Measurements from ENCODE around the gene TMEM61. TPM values are rescaled to one million over a fixed set of nuclear protein-coding genes. Genes with fewer than 3 reads are reported as not detected.

The TMEM61 gene
- total RNA-seq, 2 donors from 2014 or later = not detected

DNA sequence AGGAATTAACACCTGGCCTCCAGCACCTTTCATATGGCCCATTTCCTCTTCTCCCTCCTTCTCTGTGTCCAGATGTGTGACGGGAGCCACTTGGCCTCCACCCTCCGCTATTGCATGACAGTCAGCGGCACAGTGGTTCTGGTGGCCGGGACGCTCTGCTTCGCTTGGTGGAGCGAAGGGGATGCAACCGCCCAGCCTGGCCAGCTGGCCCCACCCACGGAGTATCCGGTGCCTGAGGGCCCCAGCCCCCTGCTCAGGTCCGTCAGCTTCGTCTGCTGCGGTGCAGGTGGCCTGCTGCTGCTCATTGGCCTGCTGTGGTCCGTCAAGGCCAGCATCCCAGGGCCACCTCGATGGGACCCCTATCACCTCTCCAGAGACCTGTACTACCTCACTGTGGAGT, 5.6 kb downstream of the TMEM61 start:
- Mint-ChIP-seq H3K9me3 (no peaks in the 10 kb centered on the region), H3K36me3 (ENCODE audit: low read depth) (no peaks in the 10 kb centered on the region), H3K4me3 (no peak overlapping the region), H3K27me3 (peaks cover 12% of the 10 kb centered on the region), H3K4me1 (no peaks in the 10 kb centered on the region), H3K27ac (no peak overlapping the region)
- ATAC-seq (replicated peaks) = no peak

DNA sequence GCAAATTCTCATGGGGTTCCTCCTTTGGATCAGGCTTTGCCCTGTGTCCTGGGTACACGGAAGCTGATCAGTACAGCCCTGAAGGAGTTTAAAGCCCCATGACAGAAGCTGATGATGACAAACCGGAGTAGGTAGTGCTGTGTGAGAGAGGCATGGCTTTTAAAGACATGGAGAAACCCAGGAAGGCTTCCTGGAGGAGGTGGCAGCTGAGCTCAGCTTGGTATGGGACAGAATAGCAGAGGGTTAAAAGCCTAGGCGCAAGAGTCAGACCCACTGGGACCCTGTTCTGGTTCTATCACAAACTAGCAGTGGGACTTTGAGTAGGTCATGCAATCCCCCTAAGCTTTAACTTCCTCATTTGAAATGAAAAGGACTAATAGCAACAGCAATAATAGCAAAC, 6.1 kb downstream of the TMEM61 start:
- H3K27ac Mint-ChIP-seq = no peak overlapping the region
- H3K9me3 Mint-ChIP-seq = no peaks in the 10 kb centered on the region
- ATAC-seq (replicated peaks) = no peak
- H3K27me3 Mint-ChIP-seq = peaks cover 7% of the 10 kb centered on the region
- no peaks in the 10 kb centered on the region for H3K4me1 Mint-ChIP-seq
- H3K36me3 Mint-ChIP-seq (ENCODE audit: low read depth) = no peaks in the 10 kb centered on the region
- H3K4me3 Mint-ChIP-seq = no peak overlapping the region

DNA sequence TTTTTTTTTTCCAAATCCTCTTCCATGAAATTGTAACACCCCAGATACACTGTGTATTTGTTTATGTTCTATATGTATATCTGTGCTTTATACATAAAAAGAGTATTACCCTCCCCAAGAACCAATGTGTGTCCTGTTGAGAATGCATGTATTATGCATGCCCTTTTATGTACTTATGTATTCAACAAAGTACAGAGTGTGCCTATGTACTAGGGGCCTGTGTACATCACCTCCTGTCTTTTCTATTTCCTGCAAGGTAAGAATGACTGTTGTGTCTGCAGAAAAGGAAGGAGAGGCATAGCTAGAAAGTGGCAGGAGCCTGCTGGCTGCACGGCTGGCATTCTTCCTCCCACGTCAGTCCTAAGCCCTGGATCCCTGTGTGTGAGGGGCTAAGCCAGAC, 7.0 kb downstream of the TMEM61 start:
- peaks cover under 1% of the 10 kb centered on the region for H3K27me3 Mint-ChIP-seq
- H3K9me3 Mint-ChIP-seq = no peaks in the 10 kb centered on the region

GRCh38 chr1:54987919-54988705, 7.7 kb downstream of the TMEM61 start:
- H3K4me1 Mint-ChIP-seq = no peaks in the 10 kb centered on the region
- no peaks in the 10 kb centered on the region for H3K9me3 Mint-ChIP-seq
- no peak for ATAC-seq (replicated peaks)
- H3K27me3 Mint-ChIP-seq = no peaks in the 10 kb centered on the region
- no peaks in the 10 kb centered on the region for H3K36me3 Mint-ChIP-seq (ENCODE audit: low read depth)
- H3K4me3 Mint-ChIP-seq = no peak overlapping the region
- no peak overlapping the region for H3K27ac Mint-ChIP-seq

More for the DNA sequence above, 7.0 kb downstream of the TMEM61 start:
- no peak overlapping the region for H3K27ac Mint-ChIP-seq
- no peak overlapping the region for H3K4me3 Mint-ChIP-seq
- H3K4me1 Mint-ChIP-seq = no peaks in the 10 kb centered on the region
- H3K36me3 Mint-ChIP-seq (ENCODE audit: low read depth) = no peaks in the 10 kb centered on the region
- ATAC-seq (replicated peaks) = no peak

GRCh38 chr1:54988975-54989374, 8.5 kb downstream of the TMEM61 start:
- Mint-ChIP-seq H3K9me3 (no peaks in the 10 kb centered on the region), H3K4me1 (no peaks in the 10 kb centered on the region), H3K4me3 (no peak overlapping the region), H3K27ac (peak overlapping the region; percentile 21), H3K27me3 (no peaks in the 10 kb centered on the region), H3K36me3 (ENCODE audit: low read depth) (no peaks in the 10 kb centered on the region)
- ATAC-seq (replicated peaks) = no peak

GRCh38 chr1:54989473-54989872, 9.0 kb downstream of the TMEM61 start:
- Mint-ChIP-seq H3K27ac (no peak overlapping the region), H3K4me3 (no peak overlapping the region), H3K36me3 (ENCODE audit: low read depth) (no peaks in the 10 kb centered on the region), H3K27me3 (no peaks in the 10 kb centered on the region), H3K4me1 (no peaks in the 10 kb centered on the region), H3K9me3 (no peaks in the 10 kb centered on the region)
- ATAC-seq (replicated peaks) = no peak

- H3K27me3 Mint-ChIP-seq = peaks cover 4% of the 10 kb centered on the region
- H3K9me3 Mint-ChIP-seq = no peaks in the 10 kb centered on the region
- peaks cover 4% of the 10 kb centered on the region for H3K4me1 Mint-ChIP-seq
- no peak overlapping the region for H3K27ac Mint-ChIP-seq
- ATAC-seq (replicated peaks) = no peak
- no peak overlapping the region for H3K4me3 Mint-ChIP-seq
- H3K36me3 Mint-ChIP-seq (ENCODE audit: low read depth) = no peaks in the 10 kb centered on the region
These were observed 9.8 kb downstream of the TMEM61 start for GRCh38 chr1:54989968-54990810.

DNA sequence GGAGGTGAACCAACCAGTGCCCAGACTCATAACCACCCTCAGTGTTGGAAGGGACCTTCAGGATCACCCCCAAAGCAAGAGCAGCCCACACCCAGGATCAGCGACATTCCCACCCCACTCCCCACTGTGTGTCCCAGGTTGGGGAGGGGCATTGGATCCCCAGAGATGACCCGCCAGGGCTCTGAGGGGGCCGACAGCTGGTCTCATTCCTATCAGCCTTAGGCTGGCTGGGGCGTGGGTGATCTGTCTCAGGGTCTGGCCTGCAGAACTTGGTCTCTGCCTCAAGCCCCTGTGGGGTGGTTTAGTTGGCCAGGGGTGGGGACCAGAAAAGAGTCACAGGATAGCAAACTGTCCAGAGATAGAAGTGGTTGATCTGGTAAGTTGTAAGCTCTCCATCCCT, 10.5 kb downstream of the TMEM61 start:
- Mint-ChIP-seq H3K36me3 (ENCODE audit: low read depth) (no peaks in the 10 kb centered on the region), H3K4me3 (no peak overlapping the region), H3K4me1 (peaks cover 11% of the 10 kb centered on the region), H3K27me3 (peaks cover 5% of the 10 kb centered on the region), H3K9me3 (no peaks in the 10 kb centered on the region), H3K27ac (no peak overlapping the region)
- ATAC-seq (replicated peaks) = no peak

DNA sequence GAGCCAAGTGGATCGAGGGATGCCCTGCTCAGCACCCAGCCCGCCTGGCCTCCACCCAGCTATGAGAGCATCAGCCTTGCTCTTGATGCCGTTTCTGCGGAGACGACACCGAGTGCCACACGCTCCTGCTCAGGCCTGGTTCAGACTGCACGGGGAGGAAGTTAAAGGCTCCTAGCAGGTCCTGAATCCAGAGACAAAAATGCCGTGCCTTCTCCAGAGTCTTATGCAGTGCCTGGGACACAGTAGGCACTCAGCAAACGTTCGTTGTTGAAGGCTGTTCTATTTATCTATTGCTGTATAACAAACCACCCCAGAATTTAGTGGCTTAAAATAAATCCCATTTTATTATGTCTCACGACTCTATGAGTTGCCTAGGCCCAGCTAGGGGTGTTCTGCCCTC, 11.5 kb downstream of the TMEM61 start:
- no peak for ATAC-seq (replicated peaks)
- Mint-ChIP-seq H3K27ac (no peak overlapping the region), H3K36me3 (ENCODE audit: low read depth) (no peaks in the 10 kb centered on the region), H3K4me3 (no peak overlapping the region), H3K9me3 (no peaks in the 10 kb centered on the region), H3K4me1 (peaks cover 18% of the 10 kb centered on the region), H3K27me3 (peaks cover 11% of the 10 kb centered on the region)

- Mint-ChIP-seq H3K9me3 (no peaks in the 10 kb centered on the region), H3K4me3 (no peak overlapping the region), H3K4me1 (peaks cover 18% of the 10 kb centered on the region), H3K36me3 (ENCODE audit: low read depth) (no peaks in the 10 kb centered on the region), H3K27ac (no peak overlapping the region), H3K27me3 (peaks cover 11% of the 10 kb centered on the region)
- ATAC-seq (replicated peaks) = no peak
These were observed 12.7 kb downstream of the TMEM61 start for GRCh38 chr1:54993140-54993539.

DNA sequence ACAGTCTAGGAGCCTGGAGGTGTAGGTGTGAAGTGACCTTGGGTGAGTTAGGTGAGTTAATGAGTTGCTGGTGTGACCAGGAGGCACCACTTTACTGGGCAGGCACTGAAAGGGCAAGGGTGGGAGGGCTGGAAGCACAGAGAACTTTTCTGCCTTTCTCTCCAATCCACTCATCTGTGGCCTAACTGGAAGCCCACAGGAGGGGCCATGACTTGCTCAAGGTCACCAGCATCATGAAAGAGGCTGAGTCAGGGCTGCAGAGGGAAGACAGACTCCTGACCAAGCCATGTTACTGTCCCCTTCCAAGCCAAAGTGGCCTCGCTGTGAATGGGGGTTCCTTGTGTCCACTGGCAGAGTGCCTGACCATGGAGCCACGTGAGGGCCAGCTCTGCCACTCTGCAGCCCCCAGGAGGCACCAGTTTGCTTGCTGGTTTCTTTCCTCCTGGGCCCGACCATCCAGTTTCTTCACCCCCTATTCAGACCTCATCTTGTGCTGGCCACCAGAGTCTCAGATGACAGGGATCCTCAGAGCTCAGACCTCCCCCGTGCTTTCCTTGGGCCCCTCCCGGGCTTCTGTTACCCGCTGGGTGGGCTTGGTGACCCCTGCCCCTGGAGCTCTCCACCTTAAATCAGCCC, 14.0 kb downstream of the TMEM61 start:
- no peak for ATAC-seq (replicated peaks)
- no peak overlapping the region for H3K4me3 Mint-ChIP-seq
- H3K27ac Mint-ChIP-seq = peak overlapping the region; percentile 36

GRCh38 chr1:54995013-54995760, 14.8 kb downstream of the TMEM61 start:
- Mint-ChIP-seq H3K4me1 (peaks cover 18% of the 10 kb centered on the region), H3K4me3 (peak overlapping the region; percentile 75), H3K27ac (peak overlapping the region; percentile 36), H3K27me3 (peaks cover 11% of the 10 kb centered on the region), H3K9me3 (no peaks in the 10 kb centered on the region), H3K36me3 (ENCODE audit: low read depth) (no peaks in the 10 kb centered on the region)
- no peak for ATAC-seq (replicated peaks)

More for the DNA sequence above, 14.0 kb downstream of the TMEM61 start:
- peaks cover 11% of the 10 kb centered on the region for H3K27me3 Mint-ChIP-seq
- no peaks in the 10 kb centered on the region for H3K9me3 Mint-ChIP-seq
- no peaks in the 10 kb centered on the region for H3K36me3 Mint-ChIP-seq (ENCODE audit: low read depth)
- H3K4me1 Mint-ChIP-seq = peaks cover 18% of the 10 kb centered on the region

DNA sequence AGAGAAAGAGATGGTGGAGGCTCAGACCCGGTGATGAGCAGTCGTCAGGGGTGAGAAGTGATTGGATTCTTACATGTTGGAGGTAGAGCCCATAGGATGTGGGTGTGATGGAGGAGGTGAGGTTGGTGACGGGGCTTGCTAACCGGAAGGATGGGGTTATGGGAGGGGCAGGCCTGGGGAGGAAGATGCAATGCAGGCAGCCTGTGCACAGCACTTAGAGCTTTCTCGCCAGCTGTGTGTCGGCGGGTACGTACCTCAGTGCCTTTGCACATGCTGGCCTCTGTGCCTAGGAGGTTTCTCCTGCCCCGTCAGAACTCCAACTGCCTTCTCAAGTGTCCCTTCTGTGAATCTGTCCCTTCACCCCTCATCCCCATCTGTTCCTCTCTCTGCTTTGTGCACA, 15.4 kb downstream of the TMEM61 start:
- Mint-ChIP-seq H3K4me1 (peaks cover 18% of the 10 kb centered on the region), H3K27me3 (peaks cover 11% of the 10 kb centered on the region), H3K27ac (peak overlapping the region; percentile 53), H3K9me3 (no peaks in the 10 kb centered on the region), H3K4me3 (peak overlapping the region; percentile 75), H3K36me3 (ENCODE audit: low read depth) (no peaks in the 10 kb centered on the region)
- peak; percentile 88 for ATAC-seq (replicated peaks)

- ATAC-seq (replicated peaks) = peak; percentile 90
- Mint-ChIP-seq H3K9me3 (no peaks in the 10 kb centered on the region), H3K4me3 (peak overlapping the region; percentile 75), H3K4me1 (peaks cover 18% of the 10 kb centered on the region), H3K36me3 (ENCODE audit: low read depth) (no peaks in the 10 kb centered on the region), H3K27me3 (peaks cover 11% of the 10 kb centered on the region), H3K27ac (peak overlapping the region; percentile 53)
These were observed 16.0 kb downstream of the TMEM61 start for GRCh38 chr1:54996359-54996868.

Data from activated T-helper 17 cell treated with anti-CD3 and anti-CD28 coated beads, Interleukin-2, amount 50 U/mL, for 72 hours (primary cell).